GM12864 (cell line): ENCODE results near the gene HYAL3.
"Not testable (repeated sequence)": the region's sequence is repeated elsewhere in the genome, so short reads cannot be mapped to it uniquely, and the experiment has no call there.

ENCODE experiments used
- DNase-seq: peaks from one replicate; pipeline ENCODE4 v3.0.0-alpha.2; 2011; ENCODE audit warnings: low read depth
- H3K4me3 ChIP-seq: 2 replicates; pipeline ENCODE4 v1.5.1; 2011; ENCODE audit warnings: mild to moderate bottlenecking, low read depth, low read length, control low read depth
- TF ChIP-seq, protein P1 (sequence below): IDR thresholded peaks from 2 replicates; pipeline ENCODE4 v1.5.1; 2011; ENCODE audit warnings: low read depth, mild to moderate bottlenecking, moderate library complexity, low read length, control low read depth, inconsistent platforms; ENCODE audit errors: missing control alignments

HYAL3 gene

DNA sequence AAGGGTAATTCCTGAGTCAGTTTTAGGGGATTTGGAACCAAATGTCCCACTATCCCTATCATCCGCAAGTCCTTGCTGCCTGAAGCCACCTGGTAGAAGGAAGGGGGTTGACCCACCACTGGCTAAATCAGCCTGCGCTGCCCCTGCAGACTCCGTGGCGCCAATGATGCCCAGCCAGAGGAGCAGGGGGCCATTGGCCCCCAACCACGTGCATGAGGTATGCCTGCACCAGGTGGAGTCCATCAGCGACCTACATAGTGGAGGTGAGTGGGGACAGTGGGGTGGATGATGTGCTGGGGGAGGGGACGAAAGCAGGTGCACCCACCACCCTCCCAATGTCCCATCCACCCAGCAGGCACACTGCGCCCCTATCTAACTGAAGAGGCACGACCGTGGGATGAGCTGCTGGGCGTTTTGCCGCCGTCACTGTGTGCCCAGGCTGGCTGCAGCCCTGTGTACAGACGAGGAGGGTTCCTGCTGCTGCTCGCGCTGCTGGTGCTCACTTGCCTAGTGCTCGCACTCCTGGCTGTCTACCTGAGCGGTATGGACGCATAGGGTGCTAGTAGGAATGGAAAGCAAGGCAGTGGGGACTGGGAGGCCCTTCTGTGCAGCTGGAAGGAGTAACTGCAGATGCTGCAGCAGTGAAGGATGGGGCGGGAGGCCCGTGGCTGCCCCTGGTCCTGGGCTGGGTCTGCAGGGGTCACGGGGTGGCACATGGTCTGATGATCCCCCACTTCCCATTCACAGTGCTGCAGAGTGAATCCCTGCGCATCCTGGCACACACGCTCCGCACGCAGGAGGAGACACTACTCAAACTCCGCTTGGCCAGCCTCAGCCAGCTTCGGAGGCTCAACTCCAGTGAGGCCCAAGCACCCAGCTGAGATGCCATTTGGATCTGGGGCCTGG lies 12.6 kb downstream of the HYAL3 start:
- TF ChIP-seq, protein P1, sequence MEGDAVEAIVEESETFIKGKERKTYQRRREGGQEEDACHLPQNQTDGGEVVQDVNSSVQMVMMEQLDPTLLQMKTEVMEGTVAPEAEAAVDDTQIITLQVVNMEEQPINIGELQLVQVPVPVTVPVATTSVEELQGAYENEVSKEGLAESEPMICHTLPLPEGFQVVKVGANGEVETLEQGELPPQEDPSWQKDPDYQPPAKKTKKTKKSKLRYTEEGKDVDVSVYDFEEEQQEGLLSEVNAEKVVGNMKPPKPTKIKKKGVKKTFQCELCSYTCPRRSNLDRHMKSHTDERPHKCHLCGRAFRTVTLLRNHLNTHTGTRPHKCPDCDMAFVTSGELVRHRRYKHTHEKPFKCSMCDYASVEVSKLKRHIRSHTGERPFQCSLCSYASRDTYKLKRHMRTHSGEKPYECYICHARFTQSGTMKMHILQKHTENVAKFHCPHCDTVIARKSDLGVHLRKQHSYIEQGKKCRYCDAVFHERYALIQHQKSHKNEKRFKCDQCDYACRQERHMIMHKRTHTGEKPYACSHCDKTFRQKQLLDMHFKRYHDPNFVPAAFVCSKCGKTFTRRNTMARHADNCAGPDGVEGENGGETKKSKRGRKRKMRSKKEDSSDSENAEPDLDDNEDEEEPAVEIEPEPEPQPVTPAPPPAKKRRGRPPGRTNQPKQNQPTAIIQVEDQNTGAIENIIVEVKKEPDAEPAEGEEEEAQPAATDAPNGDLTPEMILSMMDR, result no peak
- H3K4me3 ChIP-seq, result no peak overlapping the region
- no peak for DNase-seq

DNA sequence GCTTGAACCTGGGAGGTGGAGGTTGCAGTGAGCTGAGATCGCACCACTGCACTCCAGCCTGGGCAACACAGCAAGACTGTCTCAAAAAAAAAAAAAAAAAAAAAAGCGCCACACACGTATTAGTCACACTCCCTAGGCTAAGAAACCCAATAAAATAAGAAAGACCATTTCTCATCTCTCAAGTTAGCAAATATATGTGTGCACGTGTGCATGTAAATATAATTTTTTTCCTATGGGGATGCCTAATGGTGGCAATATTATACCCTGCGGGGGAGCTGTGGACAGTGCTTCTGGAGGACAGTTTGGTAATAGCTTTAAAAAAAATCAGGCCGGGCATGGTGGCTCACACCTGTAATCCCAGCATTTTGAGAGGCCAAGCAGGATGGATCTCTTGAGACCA lies 15.1 kb downstream of the HYAL3 start:
- not testable (repeated sequence) for H3K4me3 ChIP-seq, DNase-seq

DNA sequence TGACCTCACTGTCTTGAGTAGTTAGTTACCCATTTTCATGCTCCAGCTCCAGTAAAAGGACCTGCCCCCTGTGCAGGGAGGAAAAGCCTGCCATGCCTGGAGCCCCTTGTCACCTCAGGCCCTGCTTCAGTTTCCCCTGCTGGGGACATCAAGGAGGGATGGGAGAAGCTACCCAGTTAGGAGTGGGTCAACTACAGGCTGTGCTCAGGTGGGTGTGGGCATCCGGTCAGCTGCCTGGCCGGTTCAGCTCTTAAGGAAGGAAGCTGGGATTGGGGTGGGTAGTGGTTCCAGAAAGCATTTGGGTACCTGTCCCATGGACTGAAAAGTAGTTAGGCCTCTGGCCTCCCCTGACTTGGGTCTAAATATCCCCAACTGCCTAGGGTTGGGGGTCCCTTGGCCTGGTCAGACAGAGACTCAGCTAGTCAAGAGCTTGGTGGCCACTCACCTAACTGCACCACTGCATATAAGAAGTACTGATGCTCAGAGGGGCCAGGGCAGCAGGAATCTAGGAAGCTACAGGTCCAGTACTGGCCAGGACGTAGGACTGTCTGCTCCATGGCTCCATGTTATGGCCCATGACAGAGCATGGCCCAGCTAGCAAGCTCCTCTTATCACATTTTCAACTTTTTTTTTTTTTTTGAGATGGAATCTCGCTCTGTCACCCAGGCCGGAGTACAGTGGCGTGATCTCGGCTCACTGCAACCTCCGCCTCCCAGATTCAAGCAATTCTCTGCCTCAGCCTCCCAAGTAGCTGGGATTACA lies 19.8 kb downstream of the HYAL3 start:
- DNase-seq, result no peak
- TF ChIP-seq, protein P1, result no peak

GRCh38 chr3:50278880-50279224 lies 20.4 kb downstream of the HYAL3 start, which contains the start of gene LSMEM2:
TSS of gene LSMEM2 (plus strand) at chr3:50279087. CDS start at chr3:50279114, 27 bp downstream.
- no peak for DNase-seq
- no peak within 1 kb of the TSS for H3K4me3 ChIP-seq
- TF ChIP-seq, protein P1, result no peak

More for the DNA sequence above, 19.8 kb downstream of the HYAL3 start:
- no peak overlapping the region for H3K4me3 ChIP-seq

DNA sequence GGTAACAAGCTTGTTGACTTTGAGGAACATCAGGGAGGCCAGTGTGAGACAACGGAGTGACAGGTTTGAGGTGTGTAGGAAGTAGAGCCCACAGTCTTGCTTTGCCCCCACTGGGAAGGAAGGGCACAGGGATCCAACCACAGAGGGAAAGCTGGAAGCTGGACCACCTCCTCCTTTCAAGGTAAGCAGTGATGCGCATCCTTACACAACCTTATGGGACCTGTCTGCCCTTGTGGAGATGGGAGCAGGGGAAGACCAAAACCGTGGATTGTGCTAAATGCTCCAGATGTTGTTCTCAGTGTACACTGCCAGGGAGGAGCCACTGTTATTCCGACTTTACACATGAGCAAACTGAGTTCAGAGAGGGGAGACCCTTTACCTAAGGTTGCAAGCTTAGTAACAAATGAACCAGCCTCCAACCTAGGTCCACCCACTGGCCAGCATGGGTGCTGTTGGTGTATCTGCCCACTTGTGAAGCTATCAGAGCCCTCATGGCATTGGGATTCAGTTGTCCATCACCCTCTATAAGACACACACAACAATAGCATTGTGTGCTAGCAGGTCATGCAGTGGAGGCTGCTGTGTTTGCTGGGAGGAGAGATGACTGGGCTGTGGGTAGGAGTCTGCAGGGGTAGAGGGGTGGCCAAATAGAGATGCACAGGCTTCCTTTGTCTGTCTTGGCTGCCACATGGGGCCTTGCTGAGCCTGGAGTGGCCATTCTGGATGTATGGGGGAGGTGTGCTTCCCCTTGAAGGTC lies 20.9 kb downstream of the HYAL3 start:
- H3K4me3 ChIP-seq, result no peak overlapping the region
- no peak for DNase-seq
- TF ChIP-seq, protein P1, result no peak

DNA sequence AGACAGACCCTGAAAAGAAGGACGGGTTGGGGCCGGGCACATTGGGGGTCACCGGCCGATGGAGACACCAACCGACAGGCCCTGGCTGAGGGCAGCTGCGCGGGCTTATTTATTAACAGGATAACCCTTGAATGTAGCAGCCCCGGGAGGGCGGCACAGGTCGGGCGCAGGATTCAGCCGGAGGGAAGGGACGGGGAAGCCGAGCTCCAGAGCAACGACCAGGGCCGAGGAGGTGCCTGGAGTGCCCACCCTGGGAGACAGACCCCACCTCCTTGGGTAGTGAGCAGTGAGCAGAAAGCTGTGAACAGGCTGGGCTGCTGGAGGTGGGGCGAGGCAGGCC lies 22.5 kb downstream of the HYAL3 start:
- H3K4me3 ChIP-seq, result no peak overlapping the region
- TF ChIP-seq, protein P1, result no peak
- DNase-seq, result no peak

DNA sequence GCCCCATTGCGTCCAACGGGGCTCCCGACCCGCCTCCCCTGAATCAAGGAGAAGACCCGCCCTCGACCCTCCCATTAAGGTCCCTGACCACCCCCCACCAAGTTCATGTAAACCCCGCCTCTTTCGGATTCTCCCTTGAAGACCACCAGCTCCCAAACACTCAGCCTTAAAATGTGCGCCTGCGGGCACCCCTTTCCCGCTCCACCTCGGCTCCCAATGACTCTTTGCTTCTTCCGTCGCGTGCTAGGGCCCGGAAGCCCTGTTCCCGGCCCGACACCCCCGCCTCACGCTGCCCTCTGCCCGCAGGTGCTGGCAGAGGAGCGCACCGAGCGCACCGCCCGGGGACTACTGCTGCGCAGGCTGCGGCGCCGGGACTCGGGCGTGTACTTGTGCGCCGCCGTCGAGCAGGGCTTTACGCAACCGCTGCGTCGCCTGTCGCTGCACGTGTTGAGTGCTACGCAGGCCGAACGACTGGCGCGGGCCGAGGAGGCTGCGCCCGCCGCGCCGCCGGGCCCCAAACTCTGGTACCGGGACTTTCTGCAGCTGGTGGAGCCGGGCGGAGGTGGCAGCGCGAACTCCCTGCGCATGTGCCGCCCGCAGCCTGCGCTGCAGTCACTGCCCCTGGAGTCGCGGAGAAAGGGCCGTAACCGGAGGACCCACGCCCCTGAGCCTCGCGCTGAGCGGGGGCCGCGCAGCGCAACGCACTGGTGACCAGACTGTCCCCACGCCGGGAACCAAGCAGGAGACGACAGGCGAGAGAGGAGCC lies 23.0 kb downstream of the HYAL3 start:
- TF ChIP-seq, protein P1, result no peak
- no peak overlapping the region for H3K4me3 ChIP-seq
- DNase-seq, result no peak
